Subcutaneous adipose tissue (tissue), 4 donors: ENCODE data around the gene BSX. TPM values are rescaled to one million over a fixed set of nuclear protein-coding genes. Genes with fewer than 3 reads are reported as not detected.

Experiments
- total RNA-seq, 4 donors: library from RNA; depleted of rRNA; stranded (reverse); fragments of >200 nt; gene quantifications; one replicate each; pipeline ENCODE4 v1.1.0, GENCODE V29; 2016
- TF ChIP-seq, protein P1 (sequence below): fragments of 450-650 bp; IDR thresholded peaks from one replicate; pipeline ENCODE4 v1.5.1; 2016; ENCODE audit warnings: low read depth, mild to moderate bottlenecking, control low read depth, antibody characterized with exemption, moderate library complexity

Gene BSX
- total RNA-seq, 4 donors from 2014 or later: not detected

DNA sequence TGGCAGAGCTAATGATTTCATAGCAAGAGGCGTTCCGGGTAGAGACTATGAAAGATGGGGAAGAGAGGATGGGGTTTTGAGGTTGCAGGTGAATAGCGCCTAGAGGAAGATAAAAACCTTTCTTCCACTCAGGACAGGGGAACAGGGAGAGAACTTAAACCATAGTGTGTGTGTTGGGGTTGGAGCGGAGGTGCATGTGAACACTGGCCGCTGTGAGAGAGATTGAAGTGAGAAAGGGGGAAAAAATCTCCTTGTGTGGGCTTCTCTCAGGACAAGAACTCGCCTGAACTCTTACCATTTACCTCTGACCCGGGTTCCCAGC is 3.4 kb downstream of the BSX start:
- TF ChIP-seq, protein P1, sequence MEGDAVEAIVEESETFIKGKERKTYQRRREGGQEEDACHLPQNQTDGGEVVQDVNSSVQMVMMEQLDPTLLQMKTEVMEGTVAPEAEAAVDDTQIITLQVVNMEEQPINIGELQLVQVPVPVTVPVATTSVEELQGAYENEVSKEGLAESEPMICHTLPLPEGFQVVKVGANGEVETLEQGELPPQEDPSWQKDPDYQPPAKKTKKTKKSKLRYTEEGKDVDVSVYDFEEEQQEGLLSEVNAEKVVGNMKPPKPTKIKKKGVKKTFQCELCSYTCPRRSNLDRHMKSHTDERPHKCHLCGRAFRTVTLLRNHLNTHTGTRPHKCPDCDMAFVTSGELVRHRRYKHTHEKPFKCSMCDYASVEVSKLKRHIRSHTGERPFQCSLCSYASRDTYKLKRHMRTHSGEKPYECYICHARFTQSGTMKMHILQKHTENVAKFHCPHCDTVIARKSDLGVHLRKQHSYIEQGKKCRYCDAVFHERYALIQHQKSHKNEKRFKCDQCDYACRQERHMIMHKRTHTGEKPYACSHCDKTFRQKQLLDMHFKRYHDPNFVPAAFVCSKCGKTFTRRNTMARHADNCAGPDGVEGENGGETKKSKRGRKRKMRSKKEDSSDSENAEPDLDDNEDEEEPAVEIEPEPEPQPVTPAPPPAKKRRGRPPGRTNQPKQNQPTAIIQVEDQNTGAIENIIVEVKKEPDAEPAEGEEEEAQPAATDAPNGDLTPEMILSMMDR: no peak

GRCh38 chr11:122977470-122978298 is 4.0 kb downstream of the BSX start:
- TF ChIP-seq, protein P1: no peak

DNA sequence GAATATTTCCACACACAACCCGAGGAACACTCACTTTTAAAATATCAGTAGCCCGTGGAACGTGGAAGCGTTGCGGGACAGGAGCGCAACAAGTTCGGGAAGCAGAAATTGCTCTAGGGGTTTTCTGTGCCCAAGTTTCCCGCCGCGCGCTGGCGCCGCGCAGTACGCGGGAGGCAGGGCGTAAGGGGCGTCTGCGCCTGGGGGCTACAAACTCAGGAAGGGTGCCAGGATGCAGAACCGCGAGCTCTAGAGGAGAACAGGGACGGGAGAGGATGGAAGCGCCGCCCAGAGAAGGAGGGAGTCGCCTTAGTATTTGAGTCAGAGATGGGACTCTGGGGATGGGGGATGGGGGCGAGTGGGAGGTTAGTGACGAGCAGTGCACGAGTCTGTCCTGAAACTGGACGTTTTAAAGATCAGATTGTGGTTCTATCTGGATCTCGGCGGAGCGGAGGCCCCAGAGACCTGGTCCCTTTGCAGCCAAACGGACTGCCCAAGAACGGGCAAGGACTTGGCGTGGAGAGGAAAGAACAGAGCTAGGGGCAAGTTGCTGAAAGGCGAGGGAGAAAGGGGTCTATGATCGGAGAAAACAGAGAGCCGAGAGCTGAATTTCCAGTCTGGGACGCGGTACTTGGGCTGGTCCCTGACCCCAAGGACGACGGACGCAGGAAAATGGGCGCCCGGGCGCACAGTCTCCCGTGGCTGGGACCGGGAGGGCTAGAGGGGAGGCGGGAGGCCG is 4.7 kb downstream of the BSX start:
- TF ChIP-seq, protein P1: no peak

- TF ChIP-seq, protein P1: no peak
Measured at GRCh38 chr11:122976061-122976733, 5.4 kb downstream of the BSX start.

DNA sequence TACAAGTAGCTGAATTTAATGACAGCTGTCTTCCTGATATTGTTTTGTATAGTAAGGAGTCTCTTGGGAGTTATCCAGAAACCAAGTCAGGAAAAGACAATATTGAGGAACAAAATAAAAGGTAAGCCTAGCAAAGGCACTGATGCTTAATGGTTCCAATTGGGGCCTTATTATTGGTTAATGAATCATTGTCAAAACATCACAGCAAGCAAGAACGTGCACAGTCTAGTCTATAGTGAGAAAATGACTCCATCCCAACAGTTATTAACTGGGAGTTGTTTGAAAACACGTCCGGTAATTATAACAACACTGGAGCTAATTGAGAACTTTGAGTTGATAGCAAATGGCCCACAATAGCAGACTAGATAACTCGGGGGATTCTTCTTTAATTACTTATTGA is 17.7 kb downstream of the BSX start:
- TF ChIP-seq, protein P1: no peak

DNA sequence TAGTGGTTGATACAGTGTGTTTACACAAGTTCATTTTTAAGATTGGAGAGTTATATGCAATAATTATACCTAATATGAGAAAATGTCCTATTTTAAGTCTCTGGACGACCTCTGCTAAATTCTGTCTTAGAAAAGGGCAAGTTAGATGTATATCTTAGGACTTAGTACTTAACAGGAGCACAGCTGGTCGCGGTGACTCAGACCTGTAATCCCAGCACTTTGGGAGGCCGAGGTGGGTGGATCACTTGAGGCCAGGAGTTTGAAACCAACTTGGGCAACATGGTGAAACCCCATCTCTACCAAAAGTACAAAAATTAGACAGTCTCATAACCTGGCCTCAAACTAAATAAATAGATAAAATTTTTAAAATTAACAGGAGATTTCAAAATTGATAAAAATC is 27.2 kb downstream of the BSX start:
- TF ChIP-seq, protein P1: no peak

- TF ChIP-seq, protein P1: no peak
Measured at GRCh38 chr11:122951211-122951610, 30.4 kb downstream of the BSX start.
